ENCODE data around the gene NUBP2.
A peak's percentile ranks its signal among the peaks of the same experiment; 100 is the strongest.

NUBP2 gene

GRCh38 chr16:1772362-1772907 lies 10.3 kb upstream of the NUBP2 start, which contains the start of gene EME2:
TSS of gene EME2 (plus strand) at chr16:1772810. CDS start at chr16:1773228, 418 bp downstream.
- DNase-seq (ENCODE audit: low read depth in 2 of 2): peak; percentile 52 to 58

DNA sequence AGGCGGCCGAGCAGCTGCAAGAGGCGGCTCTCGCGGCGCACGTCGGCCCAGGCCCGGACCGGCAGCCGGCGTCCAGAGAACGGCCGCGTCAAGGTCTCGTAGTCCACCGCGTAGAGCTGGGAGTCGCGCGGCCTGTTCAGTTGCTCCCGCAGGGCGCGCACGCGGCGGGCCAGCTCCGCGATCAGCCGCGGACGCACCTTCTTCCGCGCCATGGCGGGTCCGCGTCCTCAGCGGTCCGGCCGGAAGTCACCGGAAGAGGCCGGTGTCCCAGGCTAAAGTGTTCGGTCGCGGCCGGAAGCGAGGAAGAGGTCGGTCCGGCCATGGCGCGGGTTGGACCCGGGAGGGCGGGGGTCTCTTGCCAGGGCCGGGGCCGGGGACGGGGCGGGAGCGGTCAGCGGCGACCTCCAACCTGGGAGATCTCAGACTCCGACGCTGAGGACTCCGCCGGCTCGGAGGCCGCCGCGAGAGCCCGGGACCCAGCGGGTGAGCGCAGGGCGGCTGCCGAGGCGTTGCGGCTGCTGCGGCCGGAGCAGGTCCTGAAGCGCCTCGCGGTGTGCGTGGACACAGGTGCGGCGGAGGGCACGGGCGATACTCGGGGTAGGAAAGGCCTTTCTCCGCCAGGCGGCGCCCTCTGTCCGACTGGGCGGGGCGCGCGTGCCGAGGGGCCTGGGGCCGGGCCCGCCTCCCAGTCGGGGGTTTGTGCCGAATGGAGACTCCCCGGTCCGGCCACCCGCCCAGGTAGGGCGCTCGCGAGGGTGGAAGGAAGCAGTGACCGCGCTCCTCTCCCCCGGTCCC lies 9.7 kb upstream of the NUBP2 start, which contains the start of gene MRPS34:
MRPS34 (minus strand) TSS at position 227 of the 795 bp plus-strand sequence; CDS start at position 212, 15 bp downstream.
- peak; percentile 72 to 76 for DNase-seq (ENCODE audit: low read depth in 2 of 2)

DNA sequence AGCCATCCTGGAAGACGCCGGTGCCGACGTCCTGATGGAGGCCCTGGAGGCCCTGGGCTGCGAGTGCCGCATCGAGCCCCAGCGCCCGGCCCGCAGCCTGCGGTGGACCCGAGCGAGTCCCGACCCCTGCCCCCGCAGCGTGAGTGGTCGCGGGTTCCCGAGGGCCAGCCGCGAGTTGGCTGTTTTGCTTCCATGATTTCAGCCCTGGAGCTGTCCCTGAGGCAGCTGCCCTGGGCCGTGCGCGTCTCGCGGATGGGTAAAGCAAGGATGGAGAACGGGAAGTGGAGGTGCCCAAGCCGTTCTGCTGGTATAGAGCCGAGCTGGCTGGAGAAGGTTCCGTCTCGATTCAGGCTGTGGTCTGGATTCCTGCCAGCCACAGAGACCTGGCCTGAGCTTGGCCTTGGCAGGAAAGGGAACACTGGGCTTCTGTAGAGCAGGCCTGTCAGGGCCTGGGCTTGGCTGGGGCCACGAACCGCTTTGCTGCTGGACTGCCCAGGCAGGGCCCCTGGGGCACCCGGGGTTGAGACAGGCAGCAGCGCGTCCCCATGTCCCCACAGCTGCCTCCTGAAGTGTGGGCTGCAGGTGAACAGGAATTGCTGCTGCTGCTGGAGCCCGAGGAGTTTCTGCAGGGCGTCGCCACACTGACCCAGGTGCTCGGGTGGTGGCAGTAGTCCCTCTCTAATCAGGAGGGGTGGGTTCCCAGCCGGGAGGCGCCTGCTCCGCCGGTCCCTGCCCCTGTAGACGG lies 8.9 kb upstream of the NUBP2 start:
- DNase-seq (ENCODE audit: low read depth in 2 of 2): no peak

- DNase-seq (ENCODE audit: low read depth in 2 of 2): no peak
Observed at GRCh38 chr16:1774448-1774780, 8.3 kb upstream of the NUBP2 start.

- no peak for DNase-seq (ENCODE audit: low read depth in 2 of 2)
Observed at GRCh38 chr16:1775006-1775845, 7.5 kb upstream of the NUBP2 start.

- DNase-seq (ENCODE audit: low read depth in 2 of 2): no peak
Observed at GRCh38 chr16:1775846-1776671, 6.7 kb upstream of the NUBP2 start.

DNA sequence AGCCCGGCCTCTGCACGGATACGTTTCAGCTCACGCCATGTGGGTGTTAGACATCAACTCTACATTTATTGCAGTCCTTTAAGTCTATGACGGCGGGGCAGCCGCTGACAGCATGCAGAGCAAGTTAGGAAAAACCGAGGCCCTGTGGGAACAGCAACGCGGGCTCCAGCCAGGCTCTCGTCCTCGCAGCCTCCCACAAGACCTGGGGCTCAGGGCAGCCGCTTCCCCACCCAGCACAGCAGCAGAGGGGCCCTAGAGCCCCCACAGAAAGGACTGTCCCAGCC lies 6.1 kb upstream of the NUBP2 start:
- no peak for DNase-seq (ENCODE audit: low read depth in 2 of 2)

DNA sequence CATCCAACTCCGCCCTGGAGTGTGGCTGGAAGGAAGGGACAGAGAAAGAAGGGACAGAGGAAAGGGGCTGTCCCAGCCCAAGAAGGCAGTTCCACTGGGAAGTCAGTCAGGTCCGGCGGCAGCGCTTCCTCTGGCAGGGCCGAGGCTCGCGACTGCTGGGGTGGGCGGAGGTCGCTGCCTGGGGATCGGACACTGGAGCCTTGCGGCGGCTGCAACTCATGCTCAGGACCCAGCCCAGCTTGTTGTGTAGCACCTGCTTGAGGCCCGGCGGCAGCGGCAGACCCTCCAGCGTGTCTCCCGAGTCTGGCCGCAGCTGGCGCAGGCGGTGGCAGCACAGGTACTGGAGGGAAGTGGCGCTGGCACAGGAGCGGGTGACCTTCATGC lies 5.8 kb upstream of the NUBP2 start:
- DNase-seq (ENCODE audit: low read depth in 2 of 2): no peak

DNA sequence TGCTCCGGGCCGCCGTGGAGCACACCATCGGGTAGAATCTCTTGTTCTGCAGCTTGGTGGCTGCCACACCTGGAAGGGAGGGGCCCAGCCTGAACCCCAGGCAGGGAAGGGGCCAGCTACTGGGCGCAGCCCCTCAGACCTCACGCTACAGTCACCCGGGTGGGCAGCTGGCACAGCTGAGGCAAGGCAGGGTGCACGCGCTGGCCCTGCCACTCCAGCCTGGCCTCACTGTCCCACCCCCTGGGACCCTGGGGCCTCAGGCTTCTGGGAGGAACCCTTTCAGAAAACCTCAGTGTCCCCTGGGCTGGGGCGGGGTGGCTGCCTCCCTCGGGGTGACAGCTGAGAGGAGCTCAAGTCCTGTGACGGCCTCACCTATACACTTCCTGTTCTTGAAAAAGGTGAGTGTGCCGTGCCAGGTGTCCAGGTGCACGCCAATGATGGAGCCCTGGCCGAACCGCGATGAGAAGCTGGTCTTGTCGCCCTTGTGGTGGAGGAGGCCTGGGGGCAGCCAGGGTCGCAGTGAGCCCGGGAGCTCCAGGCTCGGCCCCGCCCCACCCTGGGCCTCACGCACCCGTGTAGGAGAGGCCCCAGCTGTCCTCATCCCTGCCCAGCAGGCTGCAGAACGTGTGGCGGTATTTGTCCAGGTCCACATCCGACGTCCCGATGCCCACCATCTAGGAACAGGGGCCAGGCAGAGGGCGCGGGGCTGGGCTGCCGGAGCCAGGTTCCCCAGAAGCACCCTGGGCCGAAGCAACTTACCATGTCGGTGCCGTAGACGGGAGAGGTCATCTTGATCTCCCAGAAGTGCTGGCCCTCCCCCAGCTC lies 5.2 kb upstream of the NUBP2 start:
- DNase-seq (ENCODE audit: low read depth in 2 of 2): no peak

GRCh38 chr16:1778200-1779179 lies 4.3 kb upstream of the NUBP2 start:
- DNase-seq (ENCODE audit: low read depth in 2 of 2): no peak

GRCh38 chr16:1779234-1779701 lies 3.5 kb upstream of the NUBP2 start:
- no peak for DNase-seq (ENCODE audit: low read depth in 2 of 2)

DNA sequence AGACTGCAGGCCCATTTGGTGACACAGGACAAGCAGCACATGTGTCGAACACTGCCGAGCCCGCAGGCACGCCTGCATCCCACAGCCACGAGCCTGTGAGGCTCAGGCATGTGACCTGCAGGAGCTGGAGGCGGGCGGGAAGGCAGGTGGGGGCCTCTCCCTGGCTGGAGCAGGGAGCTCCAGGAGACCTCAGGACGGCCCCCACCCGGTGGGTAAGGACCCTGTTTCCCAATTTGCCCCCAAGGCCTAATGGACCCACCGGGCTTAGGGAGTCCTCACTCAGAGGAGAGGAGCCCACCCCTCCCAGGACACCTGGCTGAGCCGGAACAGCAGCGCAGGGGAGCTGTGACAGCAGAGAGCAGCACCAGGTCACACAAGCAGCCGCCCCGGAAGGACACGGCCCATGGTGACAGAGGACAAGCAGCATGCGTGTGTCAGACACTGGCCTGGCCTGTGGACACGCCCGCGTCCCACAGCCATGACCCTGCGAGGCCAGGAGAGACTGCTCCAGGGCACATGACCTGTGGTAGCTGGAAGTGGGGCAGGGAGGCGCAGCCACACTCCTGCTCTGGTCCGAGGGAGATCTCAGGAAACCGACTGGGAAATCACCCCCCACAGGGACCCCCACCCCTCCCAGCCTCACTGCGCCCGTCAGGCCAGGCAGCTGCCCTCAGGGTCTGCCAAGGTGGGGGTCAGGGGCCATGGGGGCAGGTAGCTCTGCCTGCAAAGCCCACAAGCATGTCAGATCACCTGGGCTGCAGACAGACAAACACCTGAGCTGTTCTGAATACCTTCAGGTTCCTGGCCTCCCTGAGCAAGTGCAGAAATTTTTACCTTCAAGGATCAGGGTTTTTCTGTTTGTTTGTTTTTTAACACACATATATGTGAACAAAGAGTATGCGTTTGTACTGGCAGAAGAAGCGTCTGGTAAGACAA lies 2.8 kb upstream of the NUBP2 start:
- no peak for DNase-seq (ENCODE audit: low read depth in 2 of 2)

- DNase-seq (ENCODE audit: low read depth in 2 of 2): no peak
Observed at GRCh38 chr16:1780677-1781072, 2.1 kb upstream of the NUBP2 start.

DNA sequence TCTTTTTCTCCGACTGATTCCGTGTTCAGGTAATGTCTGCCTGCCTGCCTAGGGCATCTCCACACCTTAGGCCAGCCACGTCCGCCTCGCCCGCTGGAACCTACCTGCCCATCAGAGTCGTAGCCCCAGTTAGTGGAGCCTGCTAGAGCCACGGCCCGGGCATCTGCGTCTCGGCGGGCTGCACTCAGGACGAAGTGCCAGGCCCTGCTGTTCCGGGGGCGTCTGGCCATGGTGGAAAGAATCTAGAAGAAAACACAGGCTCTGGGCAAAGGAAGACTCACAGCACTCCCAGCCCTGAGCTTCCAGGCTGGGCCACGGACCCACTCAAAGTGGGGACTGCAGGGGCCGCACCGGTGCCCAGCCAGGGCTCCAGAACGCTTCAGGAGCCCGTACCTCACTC lies 1.5 kb upstream of the NUBP2 start:
- no peak for DNase-seq (ENCODE audit: low read depth in 2 of 2)

DNA sequence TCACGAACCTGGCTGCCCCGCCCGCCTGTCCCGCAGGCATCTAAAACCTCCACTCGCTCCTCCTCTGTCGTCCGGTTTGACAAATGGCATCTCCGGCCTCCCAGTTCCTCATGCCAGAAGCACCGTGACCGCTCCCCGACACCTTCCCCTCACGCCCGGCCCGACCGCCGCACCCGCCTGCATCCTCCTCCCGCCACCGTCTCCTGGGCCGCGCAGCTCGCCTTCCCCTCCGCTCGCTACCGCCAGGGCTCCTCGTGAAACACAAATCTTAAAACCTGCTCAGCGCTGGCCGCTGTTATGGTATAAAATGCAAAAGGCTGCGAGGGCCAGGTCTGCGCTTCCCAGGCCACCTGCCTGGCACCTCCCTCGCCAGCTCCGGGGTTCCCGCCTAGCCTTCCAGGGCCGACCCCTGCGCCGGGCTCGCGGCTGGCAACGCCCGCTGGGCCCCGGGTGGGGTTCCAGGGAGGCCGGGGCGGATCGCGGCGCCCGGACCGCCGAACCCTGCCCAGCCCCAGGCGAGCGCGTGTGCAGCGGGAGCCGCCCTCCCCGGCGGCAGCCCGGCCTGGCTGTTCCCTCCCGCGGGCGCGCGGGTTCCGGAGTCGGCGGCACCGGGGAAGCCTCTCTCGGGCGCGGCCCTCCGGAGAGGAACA lies 877 bp upstream of the NUBP2 start:
- DNase-seq (ENCODE audit: low read depth in 2 of 2): no peak

DNA sequence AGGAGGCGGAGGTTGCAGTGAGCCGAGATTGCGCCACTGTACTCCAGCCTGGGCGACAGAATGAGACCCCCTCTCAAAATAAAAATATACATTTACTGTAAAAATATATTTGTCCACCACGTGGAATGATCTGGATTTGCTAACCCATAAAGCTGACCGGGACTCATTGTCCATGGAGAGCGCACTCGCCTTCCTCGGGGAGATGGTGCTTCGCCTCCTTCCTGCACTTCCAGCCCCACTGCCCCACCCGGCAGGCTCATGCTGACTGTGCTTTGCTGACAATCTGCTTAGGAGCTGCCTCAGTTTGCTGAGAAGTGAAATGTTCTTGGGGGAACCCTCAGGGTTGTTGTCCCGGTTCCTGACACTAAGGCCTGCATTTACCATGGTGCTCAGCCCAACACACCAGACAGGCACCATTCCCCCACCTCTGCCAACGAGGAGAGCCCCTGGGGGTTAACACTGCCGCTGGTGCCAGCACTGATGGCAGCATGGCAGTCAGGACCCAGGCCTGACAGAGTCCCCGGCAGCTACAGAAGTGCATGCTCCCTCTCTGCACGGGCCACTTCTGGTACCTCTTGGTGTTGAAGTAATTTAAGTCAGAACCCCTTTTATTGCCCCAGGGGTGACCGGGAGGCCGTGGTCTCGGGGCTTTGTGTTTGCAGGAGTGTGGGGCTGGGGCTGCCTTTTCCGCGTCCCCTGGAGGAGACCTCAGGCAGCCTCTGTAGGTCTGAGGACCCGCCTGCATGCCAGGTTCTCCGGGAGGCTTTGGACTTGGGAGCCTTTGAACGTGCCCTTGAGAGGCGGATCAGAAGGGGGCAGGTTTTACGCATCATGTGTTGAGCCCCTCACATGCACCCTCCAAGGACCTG lies 2.5 kb downstream of the NUBP2 start:
- DNase-seq (ENCODE audit: low read depth in 2 of 2): no peak

- no peak for DNase-seq (ENCODE audit: low read depth in 2 of 2)
Observed at GRCh38 chr16:1785846-1786170, 3.0 kb downstream of the NUBP2 start.
